Neutrophil (primary cell): ENCODE results near the gene NT5C2.
"Not testable (repeated sequence)": the region's sequence is repeated elsewhere in the genome, so short reads cannot be mapped to it uniquely, and the experiment has no call there.

Source experiments
- H3K27ac ChIP-seq: fragments of 200-600 bp; sonication (generic); 2 replicates; pipeline ENCODE4 v1.5.1; 2016; ENCODE audit warnings: mild to moderate bottlenecking, moderate library complexity
- H3K27me3 ChIP-seq: fragments of 200-600 bp; sonication (generic); 2 replicates; pipeline ENCODE4 v1.6.0; 2016; ENCODE audit warnings: mild to moderate bottlenecking
- H3K36me3 ChIP-seq: fragments of 200-600 bp; sonication (generic); 2 replicates; pipeline ENCODE4 v1.5.1; 2017
- H3K4me1 ChIP-seq, 2 experiments: fragments of 200-600 bp in 1 of 2; sonication (generic) in 1 of 2; 1 replicate in 1 of 2; 2 replicates in 1 of 2; pipeline versions ENCODE4 v1.5.1 to v1.6.1; 2013 to 2016; ENCODE audit warnings: low read depth in 1 of 2, low read length in 1 of 2, mild to moderate bottlenecking in 1 of 2, moderate library complexity in 1 of 2; ENCODE audit not compliant: control insufficient read depth in 1 of 2, insufficient read depth in 1 of 2
- H3K4me3 ChIP-seq, 2 experiments: fragments of 200-600 bp in 1 of 2; sonication (generic) in 1 of 2; 1 replicate in 1 of 2; 2 replicates in 1 of 2; pipeline ENCODE4 v1.5.1; 2013 to 2016; ENCODE audit warnings: low read depth in 1 of 2, low read length in 1 of 2, mild to moderate bottlenecking in 1 of 2, moderate library complexity in 1 of 2
- H3K9me3 ChIP-seq: fragments of 200-600 bp; sonication (generic); 2 replicates; pipeline ENCODE4 v1.5.1; 2016
- TF ChIP-seq, protein P1 (sequence below): fragments of 200-600 bp; sonication (generic); IDR thresholded peaks from 2 replicates; pipeline ENCODE4 v1.5.1; 2016; ENCODE audit warnings: antibody characterized with exemption

Gene NT5C2

DNA sequence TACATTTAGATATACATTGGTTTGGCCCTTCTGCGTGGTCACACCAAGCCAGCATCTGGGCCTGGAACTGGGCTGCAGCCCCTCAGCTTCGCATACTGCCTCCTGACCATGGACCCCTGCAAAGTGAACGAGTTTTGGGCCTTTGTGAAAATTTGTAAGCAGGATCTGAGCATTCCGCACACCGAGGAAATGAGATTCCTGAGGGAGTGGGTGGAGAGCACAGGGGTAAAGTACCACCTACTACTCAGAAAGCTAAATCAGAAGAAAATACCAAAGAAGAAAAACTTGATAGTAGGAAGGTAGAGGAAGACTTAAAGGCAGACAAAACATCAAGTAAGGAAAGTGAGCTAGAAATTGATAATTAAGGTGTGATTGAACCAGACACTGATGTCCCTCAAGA, 22.5 kb upstream of the NT5C2 start:
- Histone ChIP-seq H3K36me3 (no peaks in the 10 kb centered on the region), H3K9me3 (no peaks in the 10 kb centered on the region), H3K27me3 (no peaks in the 10 kb centered on the region), H3K4me3 (no peak overlapping the region), H3K4me1 (peaks cover 0 to under 1% of the 10 kb centered on the region in 2 experiments), H3K27ac (no peak overlapping the region)
- TF ChIP-seq, protein P1, sequence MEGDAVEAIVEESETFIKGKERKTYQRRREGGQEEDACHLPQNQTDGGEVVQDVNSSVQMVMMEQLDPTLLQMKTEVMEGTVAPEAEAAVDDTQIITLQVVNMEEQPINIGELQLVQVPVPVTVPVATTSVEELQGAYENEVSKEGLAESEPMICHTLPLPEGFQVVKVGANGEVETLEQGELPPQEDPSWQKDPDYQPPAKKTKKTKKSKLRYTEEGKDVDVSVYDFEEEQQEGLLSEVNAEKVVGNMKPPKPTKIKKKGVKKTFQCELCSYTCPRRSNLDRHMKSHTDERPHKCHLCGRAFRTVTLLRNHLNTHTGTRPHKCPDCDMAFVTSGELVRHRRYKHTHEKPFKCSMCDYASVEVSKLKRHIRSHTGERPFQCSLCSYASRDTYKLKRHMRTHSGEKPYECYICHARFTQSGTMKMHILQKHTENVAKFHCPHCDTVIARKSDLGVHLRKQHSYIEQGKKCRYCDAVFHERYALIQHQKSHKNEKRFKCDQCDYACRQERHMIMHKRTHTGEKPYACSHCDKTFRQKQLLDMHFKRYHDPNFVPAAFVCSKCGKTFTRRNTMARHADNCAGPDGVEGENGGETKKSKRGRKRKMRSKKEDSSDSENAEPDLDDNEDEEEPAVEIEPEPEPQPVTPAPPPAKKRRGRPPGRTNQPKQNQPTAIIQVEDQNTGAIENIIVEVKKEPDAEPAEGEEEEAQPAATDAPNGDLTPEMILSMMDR = no peak

DNA sequence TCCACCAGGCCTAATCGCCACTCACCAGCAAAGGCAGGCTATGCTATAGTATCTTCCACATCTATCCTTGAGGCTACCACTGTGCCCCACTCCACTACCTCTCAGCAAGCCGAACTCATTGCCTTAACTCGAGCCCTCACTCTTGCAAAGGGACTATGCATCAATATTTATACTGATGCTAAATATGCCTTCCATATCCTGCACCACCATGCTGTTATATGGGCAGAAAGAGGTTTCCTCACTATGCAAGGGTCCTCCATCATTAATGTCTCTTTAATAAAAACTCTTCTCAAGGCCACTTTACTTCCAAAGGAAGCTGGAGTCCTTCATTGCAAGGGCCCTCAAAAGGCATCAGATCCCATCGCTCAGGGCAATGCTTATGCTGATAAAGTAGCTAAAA, 17.2 kb upstream of the NT5C2 start:
- not testable (repeated sequence) for H3K27ac ChIP-seq, H3K9me3 ChIP-seq, H3K4me1 ChIP-seq, H3K4me3 ChIP-seq, H3K36me3 ChIP-seq, H3K27me3 ChIP-seq

DNA sequence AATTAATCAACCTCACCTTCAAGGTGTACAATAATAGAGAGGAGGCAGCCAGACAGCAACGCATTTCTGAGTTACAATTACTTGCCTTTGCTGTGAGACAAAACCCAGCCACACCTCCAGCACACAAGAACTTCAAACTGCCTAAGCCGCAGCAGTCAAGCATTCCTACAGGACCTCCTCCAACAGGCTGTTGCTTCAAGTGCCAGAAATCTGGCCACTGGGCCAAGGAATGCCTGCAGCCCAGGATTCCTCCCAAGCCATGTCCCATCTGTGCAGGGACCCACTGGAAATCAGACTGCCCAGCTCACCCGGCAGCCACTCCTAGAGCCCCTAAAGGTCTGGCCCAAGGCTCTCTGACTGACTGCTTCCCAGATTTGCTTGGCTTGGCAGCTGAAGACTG, 14.6 kb upstream of the NT5C2 start:
- H3K9me3 ChIP-seq, H3K27ac ChIP-seq, H3K27me3 ChIP-seq, H3K4me3 ChIP-seq, H3K36me3 ChIP-seq: not testable (repeated sequence)
- peaks cover 12 to 15% of the 10 kb centered on the region in 2 experiments for H3K4me1 ChIP-seq

DNA sequence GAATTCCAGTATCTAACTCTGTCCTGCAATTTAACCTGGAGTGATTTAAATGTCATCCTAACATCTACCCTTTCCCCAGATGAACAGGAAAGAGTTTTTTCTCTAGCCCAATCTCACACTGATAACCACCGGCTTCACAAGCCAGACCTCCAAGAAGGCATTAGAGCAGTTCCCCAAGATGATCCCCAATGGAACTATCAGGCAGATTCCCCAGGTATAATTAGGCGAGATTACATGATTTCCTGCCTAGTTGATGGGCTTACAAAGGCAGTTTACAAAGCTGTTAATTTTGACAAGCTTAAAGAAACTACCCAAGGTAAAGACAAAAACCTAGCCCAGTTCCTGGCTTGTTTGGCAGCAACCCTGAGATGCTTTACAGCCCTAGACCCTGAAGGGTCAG, 14.1 kb upstream of the NT5C2 start:
- Histone ChIP-seq H3K9me3 (no peaks in the 10 kb centered on the region), H3K36me3 (no peaks in the 10 kb centered on the region), H3K27me3 (no peaks in the 10 kb centered on the region), H3K27ac (no peak overlapping the region), H3K4me1 (peaks cover 17 to 20% of the 10 kb centered on the region in 2 experiments), H3K4me3 (no peak overlapping the region)
- TF ChIP-seq, protein P1 = no peak

DNA sequence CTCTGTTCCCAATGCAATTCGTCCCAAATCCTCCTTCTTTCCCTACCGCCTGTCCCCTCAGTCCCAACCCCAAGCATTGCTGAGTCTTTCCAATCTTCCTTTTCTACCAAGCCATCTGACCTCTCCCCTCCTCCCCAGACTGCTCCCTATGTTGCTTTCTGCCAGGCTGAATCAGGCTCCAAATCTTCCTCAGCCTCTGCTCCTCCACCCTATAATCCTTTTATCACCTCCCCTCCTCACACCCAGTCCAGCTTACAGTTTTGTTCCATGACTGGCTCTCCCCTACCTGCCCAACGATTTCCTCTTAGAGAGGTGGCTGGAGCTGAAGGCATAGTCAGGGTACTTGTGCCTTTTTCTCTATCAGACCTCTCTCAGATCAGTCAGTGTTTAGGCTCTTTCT, 13.6 kb upstream of the NT5C2 start:
- H3K27ac ChIP-seq, H3K27me3 ChIP-seq, H3K9me3 ChIP-seq, H3K4me3 ChIP-seq, H3K36me3 ChIP-seq: not testable (repeated sequence)
- peaks cover 22 to 24% of the 10 kb centered on the region in 2 experiments for H3K4me1 ChIP-seq

DNA sequence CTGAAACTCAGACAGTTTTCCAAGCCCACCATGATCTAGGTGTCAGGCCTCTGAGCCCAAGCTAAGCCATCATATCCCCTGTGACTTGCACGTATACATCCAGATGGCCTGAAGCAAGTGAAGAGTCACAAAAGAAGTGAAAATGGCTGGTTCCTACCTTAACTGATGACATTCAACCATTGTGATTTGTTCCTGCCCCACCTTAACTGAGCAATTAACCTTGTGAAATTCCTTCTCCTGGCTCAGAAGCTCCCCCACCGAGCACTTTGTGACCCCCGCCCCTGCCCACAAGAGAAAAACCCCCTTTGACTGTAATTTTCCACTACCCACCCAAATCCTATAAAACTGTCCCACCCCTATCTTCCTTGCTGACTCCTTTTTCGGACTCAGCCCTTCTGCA, 12.3 kb upstream of the NT5C2 start:
- H3K4me1 ChIP-seq = peaks cover 35 to 37% of the 10 kb centered on the region in 2 experiments
- H3K27ac ChIP-seq, H3K27me3 ChIP-seq, H3K9me3 ChIP-seq, H3K4me3 ChIP-seq, H3K36me3 ChIP-seq: not testable (repeated sequence)

DNA sequence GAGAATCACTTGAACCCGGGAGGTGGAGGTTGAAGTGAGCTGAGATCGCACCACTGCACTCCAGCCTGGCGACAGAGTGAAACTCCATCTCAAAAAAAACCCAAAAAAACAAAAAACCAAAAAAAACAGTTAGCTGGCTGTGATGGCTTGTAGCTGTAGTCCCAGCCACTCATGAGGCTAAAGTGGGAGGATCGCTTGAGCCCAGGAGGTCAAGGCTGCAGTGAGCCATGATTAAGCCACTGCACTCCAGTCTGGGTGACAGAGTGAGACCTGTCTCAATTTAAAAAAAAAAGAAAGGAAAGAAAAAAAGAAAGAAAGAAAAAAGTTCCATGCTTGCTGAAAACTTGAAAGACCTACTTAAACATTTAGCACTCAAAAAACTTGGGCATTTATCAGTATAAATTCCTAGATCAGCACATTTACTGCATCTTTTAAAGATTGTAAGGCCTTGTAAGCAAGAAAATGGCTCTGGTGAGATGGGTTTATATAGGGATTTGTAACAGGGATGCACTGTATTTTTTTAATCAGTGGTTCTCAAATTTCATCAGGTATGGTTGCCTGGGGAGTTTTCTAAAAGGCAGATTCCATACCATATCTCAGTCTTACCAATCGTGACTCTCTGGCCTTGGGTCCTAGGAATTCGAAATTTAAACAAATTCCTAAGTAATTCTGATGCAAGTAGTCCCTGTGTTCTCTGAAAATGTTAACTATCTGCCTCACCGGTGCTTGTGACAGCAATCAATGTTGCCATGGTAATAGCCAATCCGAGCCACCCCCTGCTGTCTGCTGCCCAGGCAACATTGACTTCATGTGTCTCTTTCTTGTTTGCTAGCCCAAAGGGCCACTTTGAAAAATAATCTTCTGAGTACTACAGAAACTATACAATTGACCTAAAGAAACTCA, 11.5 kb upstream of the NT5C2 start:
- Histone ChIP-seq H3K27ac (no peak overlapping the region), H3K36me3 (no peaks in the 10 kb centered on the region), H3K9me3 (no peaks in the 10 kb centered on the region), H3K4me1 (peaks cover 43 to 45% of the 10 kb centered on the region in 2 experiments), H3K27me3 (no peaks in the 10 kb centered on the region), H3K4me3 (no peak overlapping the region)
- TF ChIP-seq, protein P1 = no peak
